GM21786 (cell line): Measurements from ENCODE around the gene ABCA1.

Experiments
- ATAC-seq: cut with Tn5 transposase; IDR thresholded peaks from one replicate; pipeline ENCODE4 v1.9.1; 2021; ENCODE audit not compliant: unreplicated experiment

Gene ABCA1

DNA sequence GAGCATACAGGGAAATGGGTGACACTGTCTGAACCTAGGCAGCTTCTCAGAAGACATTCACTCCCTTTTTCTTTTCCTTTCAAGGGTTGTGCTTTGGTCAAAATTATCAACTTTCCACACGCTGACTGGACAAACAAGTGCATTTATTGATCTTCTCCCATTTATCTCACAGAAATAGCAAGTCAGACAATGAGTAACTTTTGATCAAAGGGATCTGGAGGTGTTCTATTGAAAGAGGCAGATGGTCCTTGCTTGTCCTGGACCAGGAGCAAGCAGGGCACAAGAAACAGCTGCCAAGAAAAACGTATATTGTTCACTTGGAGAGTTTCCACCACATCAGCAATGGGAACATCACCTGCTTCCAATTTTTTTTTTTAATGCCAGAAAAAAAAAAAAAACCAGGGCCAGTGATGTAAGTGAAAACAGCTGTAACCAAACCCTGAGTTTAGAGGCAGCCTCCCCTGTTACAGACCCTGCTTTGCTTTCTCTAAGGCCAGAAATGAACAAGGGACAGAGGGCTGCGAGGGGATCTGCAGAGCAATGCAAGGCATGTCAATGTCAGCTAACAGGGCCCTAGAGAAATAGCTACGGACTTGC is 84.2 kb downstream of the ABCA1 start:
- ATAC-seq = no peak

GRCh38 chr9:104842698-104843097 is 85.3 kb downstream of the ABCA1 start:
- ATAC-seq = no peak

GRCh38 chr9:104841601-104842141 is 86.3 kb downstream of the ABCA1 start:
- ATAC-seq = no peak

- no peak for ATAC-seq
Measured at GRCh38 chr9:104838958-104839357, 89.0 kb downstream of the ABCA1 start.

DNA sequence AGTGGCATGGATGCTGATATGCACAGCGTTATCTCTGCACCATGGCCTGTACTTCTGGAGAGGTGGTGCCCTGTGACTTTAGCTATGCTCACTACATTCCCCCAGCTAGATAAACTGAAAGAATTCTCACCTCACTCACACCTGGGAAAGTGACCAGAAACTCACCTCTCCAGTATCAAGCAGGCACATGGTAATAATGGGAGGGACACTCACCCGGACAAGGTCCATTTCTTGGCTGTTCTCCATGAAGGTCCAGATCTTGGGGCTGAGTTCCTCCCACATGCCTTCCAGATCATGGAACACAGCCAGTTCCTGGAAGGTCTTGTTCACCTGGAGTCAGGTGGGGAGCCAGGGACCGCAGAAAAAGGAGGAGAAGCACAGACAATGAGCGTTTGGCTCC is 91.2 kb downstream of the ABCA1 start:
- no peak for ATAC-seq

- ATAC-seq = no peak
Measured at GRCh38 chr9:104836235-104836634, 91.7 kb downstream of the ABCA1 start.

DNA sequence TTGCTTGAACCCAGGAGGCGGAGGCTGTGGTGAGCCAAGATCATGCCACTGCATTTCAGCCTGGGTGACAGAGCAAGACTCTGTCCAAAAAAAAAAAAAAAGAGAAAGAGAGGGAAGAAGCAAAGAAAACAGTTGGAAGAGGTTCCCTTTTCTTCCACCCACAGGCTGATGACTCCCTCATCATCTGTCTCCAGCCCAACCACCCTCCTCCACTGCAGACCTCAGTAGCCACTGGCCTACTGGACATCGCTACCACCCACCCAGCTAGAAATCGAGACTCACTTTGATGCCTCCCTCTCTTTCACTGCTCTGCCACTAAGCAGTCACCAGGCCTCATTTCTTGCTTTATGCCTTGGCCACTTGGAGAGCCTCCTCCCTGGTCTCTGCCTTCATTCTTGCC is 92.8 kb downstream of the ABCA1 start:
- no peak for ATAC-seq

- ATAC-seq = no peak
Measured at GRCh38 chr9:104833696-104834095, 94.3 kb downstream of the ABCA1 start.

GRCh38 chr9:104831681-104832080 is 96.3 kb downstream of the ABCA1 start:
- no peak for ATAC-seq

- ATAC-seq = no peak
Measured at GRCh38 chr9:104826911-104827310, 101.0 kb downstream of the ABCA1 start.

DNA sequence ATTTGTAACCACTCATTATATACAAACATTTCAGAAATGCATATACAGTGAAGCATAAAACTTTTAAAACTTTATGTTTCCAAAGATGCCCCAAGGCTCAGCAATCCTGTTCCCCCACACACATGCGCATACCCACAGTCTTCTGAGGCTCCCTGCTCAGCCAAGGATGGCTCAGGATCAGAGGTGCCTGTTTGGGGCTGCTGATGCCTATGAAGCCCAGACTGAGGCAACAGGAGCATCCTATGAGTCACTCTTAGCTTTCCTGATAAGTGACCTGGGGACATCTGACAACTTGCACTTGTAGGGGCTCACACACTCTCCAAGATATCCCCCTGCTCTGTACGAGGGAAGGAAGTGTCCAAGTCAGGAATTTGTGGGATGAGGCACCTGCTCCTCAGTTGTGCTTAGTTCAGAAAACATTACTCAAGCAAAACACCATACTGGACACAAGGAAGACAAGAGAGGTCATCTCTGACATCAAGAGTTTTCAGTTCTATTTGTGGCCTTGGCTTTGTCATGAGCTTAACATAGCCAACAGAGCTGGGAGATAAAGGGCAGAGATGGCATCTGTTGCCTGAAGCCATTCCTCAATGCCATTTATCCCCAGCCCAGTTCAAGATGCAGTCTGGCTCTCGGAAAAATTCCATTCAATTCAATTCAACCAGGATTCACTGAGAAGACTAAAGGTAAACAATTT is 101.7 kb downstream of the ABCA1 start:
- no peak for ATAC-seq

GRCh38 chr9:104820336-104820735 is 107.6 kb downstream of the ABCA1 start:
- no peak for ATAC-seq

DNA sequence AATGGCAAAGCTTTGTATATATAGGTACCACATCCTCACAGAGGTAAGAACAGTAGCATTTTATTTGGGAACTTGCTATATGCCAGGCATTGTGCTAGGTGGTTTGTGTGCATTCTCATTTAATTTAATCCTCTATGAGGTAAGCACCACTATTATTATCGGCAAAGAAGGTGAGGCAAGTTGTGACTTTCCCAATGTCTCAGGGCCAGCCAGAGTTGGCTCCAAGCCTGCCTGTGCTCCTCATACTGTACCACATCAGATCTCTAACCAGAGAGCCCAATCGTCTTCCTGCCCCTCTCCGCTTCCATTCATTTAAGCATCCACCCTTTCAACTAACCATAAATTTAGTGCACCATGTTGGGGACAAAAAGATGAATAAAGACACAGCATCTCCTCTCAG is 108.9 kb downstream of the ABCA1 start:
- ATAC-seq = no peak

GRCh38 chr9:104817437-104817836 is 110.5 kb downstream of the ABCA1 start:
- ATAC-seq = no peak

DNA sequence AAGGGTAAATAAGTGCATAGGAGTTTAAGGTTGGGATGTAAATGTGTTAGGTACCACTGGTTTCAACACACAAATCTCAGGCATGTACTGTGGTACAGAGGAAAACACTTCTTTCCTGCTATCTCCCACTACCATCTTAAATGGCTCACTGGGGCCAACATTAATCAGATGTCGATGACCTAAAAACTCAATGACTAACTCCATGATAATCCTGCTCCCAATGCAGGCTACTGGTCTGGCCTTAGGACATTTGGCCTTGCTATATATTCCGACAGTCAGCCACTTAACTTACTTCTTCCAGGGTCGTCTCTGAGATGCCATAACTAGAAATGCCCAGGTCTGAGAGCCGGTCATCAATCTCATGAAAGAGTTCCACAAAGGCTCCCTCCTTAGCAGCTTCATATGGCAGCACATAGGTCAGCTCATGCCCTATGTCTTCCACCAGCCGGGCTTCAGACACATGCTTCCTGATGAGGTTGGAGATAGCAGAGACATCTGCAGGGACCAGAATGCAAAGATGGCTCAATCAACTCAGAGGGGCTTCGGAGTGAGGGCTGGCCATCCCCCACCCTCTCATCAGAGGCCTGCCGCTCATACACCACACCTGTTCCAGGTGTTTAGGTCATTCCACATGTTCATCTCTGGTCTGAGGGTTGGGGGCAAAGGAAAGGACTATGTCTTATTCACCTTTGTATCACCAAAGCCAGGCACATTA is 111.9 kb downstream of the ABCA1 start:
- no peak for ATAC-seq

DNA sequence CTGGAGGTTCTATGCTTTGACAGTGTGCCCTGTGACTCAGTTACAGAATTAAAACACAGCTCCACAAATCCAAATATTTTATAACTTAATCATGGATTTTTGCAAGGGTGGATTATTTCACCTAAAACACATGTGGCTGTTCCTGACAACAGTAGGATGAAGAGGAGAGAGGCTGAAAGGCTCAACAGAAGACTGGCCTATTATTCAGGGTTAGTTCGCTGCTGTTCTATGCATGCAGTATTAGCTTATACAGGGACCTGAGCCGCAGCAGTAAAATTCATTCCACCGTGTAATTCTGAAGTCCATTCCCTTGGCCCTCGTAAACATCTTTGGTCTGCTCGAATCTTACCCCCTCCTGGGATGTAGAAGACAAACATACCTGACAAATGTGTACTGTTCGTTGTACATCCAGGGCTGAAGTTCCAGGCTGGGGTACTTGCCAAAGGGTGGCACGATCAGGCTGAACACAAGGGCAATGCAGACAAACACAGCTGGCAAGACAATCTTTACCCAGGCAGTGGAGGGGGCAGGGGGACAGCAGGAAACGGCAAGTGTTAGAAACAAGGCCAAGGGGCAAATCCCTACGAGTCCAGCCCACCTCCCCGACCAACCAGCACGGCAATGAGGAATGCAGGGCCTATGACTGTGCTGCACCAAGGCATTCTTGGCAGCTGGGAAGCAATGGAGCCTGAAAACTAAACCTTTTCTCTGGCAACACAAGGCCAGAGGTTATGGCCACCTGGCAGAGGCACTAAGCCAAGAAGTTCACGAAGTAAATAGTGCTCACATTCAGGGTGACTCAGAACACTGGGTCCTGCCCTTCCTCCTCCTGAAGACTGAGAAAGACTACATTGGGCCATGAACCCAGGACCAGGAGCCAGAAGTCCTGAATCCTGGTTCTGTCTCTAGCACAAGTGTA is 117.3 kb downstream of the ABCA1 start:
- no peak for ATAC-seq

GRCh38 chr9:104808035-104808614 is 119.8 kb downstream of the ABCA1 start:
- no peak for ATAC-seq

GRCh38 chr9:104805441-104805840 is 122.5 kb downstream of the ABCA1 start:
- ATAC-seq = no peak

DNA sequence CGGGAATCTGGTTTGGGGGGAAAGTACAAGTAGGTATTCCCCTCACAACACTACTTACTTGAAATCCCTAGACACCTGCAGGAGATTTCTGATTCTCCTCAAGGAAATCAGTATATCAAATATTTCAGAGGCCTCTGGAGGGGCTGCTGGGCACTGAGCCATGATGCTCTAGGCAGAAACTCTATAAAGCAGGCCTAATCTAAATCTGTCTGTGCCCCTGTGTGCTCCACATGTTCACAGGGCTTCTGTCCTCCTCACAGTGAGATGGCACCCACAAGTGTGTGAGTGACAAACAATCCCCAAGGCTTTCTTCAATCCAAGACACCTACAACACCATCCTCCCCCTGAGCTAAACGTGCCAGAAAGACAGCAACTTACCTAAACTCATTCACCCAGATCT is 125.0 kb downstream of the ABCA1 start:
- no peak for ATAC-seq

- no peak for ATAC-seq
Measured at GRCh38 chr9:104802110-104802509, 125.8 kb downstream of the ABCA1 start.
